DND-41 (cell line): Measurements from ENCODE around the gene OGFOD1.

Experiments
- ATAC-seq: fragments of 200-7000 bp; cut with Tn5 transposase; 3 replicates; pipeline ENCODE4 v1.9.1; 2021; ENCODE audit warnings: low read depth; ENCODE audit not compliant: insufficient read depth
- DNase-seq: peaks from one replicate; pipeline ENCODE4 v3.0.0-alpha.2; 2020
- H2AFZ ChIP-seq: 2 replicates; pipeline ENCODE4 v1.6.0; 2012; ENCODE audit warnings: low read depth, low read length
- H3K27ac ChIP-seq: 2 replicates; pipeline ENCODE4 v1.5.1; 2012; ENCODE audit warnings: low read length, inconsistent platforms
- H3K27me3 ChIP-seq: fragments of 200-600 bp; sonication (generic); 2 replicates; pipeline ENCODE4 v1.6.0; 2012; ENCODE audit warnings: low read length, mild to moderate bottlenecking, inconsistent platforms; ENCODE audit not compliant: insufficient read depth, poor library complexity
- H3K36me3 ChIP-seq: 2 replicates; pipeline ENCODE4 v1.5.1; 2012; ENCODE audit warnings: low read length, inconsistent platforms; ENCODE audit not compliant: insufficient read depth
- H3K4me1 ChIP-seq: 2 replicates; pipeline ENCODE4 v1.5.1; 2012; ENCODE audit warnings: mild to moderate bottlenecking, low read length; ENCODE audit not compliant: insufficient read depth
- H3K4me2 ChIP-seq: 2 replicates; pipeline ENCODE4 v1.6.0; 2012; ENCODE audit warnings: mild to moderate bottlenecking, moderate library complexity, low read length, inconsistent platforms; ENCODE audit not compliant: insufficient read depth
- H3K4me3 ChIP-seq, 2 experiments: fragments of 200-600 bp in 1 of 2; shearing (Covaris generic) in 1 of 2; 2 replicates each; pipeline ENCODE4 v1.5.1; 2012 to 2016; ENCODE audit warnings: inconsistent platforms in 2 of 2, low read length in 2 of 2, mild to moderate bottlenecking in 2 of 2, low read depth in 1 of 2, moderate library complexity in 1 of 2
- H3K79me2 ChIP-seq: 2 replicates; pipeline ENCODE4 v1.6.0; 2012; ENCODE audit warnings: low read length, inconsistent platforms; ENCODE audit not compliant: insufficient read depth
- H3K9ac ChIP-seq: 2 replicates; pipeline ENCODE4 v1.6.0; 2012; ENCODE audit warnings: low read depth, mild to moderate bottlenecking, inconsistent platforms, low read length, moderate library complexity
- H3K9me3 ChIP-seq: 2 replicates; pipeline ENCODE4 v1.5.1; 2012; ENCODE audit warnings: low read length, moderate library complexity, mild to moderate bottlenecking, inconsistent platforms; ENCODE audit not compliant: insufficient read depth, severe bottlenecking
- H4K20me1 ChIP-seq: 2 replicates; pipeline ENCODE4 v1.6.0; 2012; ENCODE audit warnings: low read length; ENCODE audit not compliant: insufficient read depth
- EZH2 ChIP-seq: IDR thresholded peaks from 3 replicates; pipeline ENCODE4 v1.6.1; 2012; ENCODE audit warnings: borderline replicate concordance, low read depth, mild to moderate bottlenecking, moderate library complexity, low read length, inconsistent platforms; ENCODE audit not compliant: severe bottlenecking
- TF ChIP-seq, protein P1 (sequence below): IDR thresholded peaks from 2 replicates; pipeline ENCODE4 v1.5.1; 2012; ENCODE audit warnings: borderline replicate concordance, low read length, moderate library complexity, mild to moderate bottlenecking; ENCODE audit not compliant: poor library complexity, severe bottlenecking; ENCODE audit errors: extremely low read depth

Gene OGFOD1

DNA sequence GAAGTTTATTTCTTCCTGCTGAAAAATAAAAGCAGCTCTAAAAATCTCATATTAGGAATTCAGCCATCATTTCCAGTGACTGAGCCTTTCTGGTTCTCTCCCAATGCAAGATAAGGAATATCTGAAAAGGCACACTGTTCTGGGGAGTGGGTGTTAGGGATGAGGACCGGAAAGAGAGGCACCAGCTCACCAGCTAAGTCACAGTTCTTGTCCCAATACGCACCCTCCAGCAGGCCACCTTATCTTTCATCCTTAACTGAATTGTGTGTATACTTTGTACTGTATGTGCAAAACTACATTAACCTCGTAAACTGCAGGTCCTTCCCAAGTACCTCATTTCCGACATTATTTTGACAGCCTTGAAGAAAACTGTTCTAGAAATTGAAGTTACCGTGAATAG lies 37.0 kb upstream of the OGFOD1 start:
- Histone ChIP-seq H2AFZ (no peak overlapping the region), H3K27ac (no peak overlapping the region), H3K9me3 (no peaks in the 10 kb centered on the region), H3K4me1 (no peaks in the 10 kb centered on the region), H3K4me3 (no peak overlapping the region), H3K9ac (no peak overlapping the region), H3K4me2 (no peak overlapping the region), H3K36me3 (peaks cover 39% of the 10 kb centered on the region), H3K79me2 (peaks cover 70% of the 10 kb centered on the region), H3K27me3 (no peaks in the 10 kb centered on the region), H4K20me1 (peaks cover 17% of the 10 kb centered on the region; the same call in 1 of the 2 replicates)
- no peak for ATAC-seq
- TF ChIP-seq EZH2: no peak
- TF ChIP-seq, protein P1, sequence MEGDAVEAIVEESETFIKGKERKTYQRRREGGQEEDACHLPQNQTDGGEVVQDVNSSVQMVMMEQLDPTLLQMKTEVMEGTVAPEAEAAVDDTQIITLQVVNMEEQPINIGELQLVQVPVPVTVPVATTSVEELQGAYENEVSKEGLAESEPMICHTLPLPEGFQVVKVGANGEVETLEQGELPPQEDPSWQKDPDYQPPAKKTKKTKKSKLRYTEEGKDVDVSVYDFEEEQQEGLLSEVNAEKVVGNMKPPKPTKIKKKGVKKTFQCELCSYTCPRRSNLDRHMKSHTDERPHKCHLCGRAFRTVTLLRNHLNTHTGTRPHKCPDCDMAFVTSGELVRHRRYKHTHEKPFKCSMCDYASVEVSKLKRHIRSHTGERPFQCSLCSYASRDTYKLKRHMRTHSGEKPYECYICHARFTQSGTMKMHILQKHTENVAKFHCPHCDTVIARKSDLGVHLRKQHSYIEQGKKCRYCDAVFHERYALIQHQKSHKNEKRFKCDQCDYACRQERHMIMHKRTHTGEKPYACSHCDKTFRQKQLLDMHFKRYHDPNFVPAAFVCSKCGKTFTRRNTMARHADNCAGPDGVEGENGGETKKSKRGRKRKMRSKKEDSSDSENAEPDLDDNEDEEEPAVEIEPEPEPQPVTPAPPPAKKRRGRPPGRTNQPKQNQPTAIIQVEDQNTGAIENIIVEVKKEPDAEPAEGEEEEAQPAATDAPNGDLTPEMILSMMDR: no peak
- DNase-seq: no peak

DNA sequence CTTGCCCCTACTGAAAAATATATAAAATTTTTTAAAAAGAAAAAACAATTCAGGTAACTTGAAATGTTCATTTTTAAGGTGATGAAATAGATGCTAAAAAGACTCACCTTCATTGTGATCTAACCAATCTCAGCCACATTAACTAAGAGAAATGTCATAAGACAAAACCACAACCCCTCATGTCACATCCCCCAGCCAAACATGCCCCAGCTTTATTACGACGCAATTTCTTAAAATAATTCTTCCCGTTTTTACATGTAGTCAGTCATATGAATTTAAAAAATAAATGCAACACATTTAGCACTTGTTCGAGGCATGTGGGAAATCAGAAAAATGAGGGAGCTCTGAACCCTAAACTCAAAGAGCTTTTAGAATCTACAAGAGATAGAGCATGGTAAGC lies 35.5 kb upstream of the OGFOD1 start:
- Histone ChIP-seq H3K9ac (no peak overlapping the region), H3K4me3 (no peak overlapping the region), H3K9me3 (no peaks in the 10 kb centered on the region), H3K27me3 (no peaks in the 10 kb centered on the region), H3K79me2 (peaks cover 84% of the 10 kb centered on the region), H3K27ac (no peak overlapping the region), H2AFZ (no peak overlapping the region), H3K4me1 (0 out of 2 replicates have a peak, but pooled peaks cover 3% of the 10 kb centered on the region), H4K20me1 (peaks cover 23% of the 10 kb centered on the region; the same call in 1 of the 2 replicates), H3K36me3 (peaks cover 30% of the 10 kb centered on the region), H3K4me2 (no peak overlapping the region)
- ATAC-seq (no peak), DNase-seq (no peak)
- TF ChIP-seq, protein P1: no peak
- no peak for TF ChIP-seq EZH2

DNA sequence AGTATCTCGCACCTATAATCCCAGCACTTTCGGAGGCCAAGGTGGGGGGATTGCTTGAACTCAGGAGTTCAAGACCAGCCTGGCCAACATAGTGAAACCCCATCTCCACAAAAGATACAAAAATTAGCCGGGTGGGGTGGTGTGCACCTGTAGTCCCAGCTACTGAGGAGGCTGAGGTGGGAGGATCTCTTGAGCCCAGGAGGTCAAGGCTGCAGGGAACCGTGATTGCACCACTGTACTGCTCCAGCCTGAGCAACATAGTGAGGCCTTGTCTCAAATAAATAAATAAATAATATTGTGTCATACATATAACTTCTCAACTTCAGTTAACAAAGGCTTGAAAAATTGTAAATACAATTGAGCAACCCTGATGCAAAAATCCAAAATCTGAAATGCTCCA lies 34.2 kb upstream of the OGFOD1 start:
- Histone ChIP-seq H2AFZ (no peak overlapping the region), H3K79me2 (peaks cover 93% of the 10 kb centered on the region), H3K4me1 (peaks cover 9% of the 10 kb centered on the region), H3K4me3 (no peak overlapping the region), H3K36me3 (peaks cover 17% of the 10 kb centered on the region), H3K9ac (no peak overlapping the region), H3K4me2 (no peak overlapping the region), H3K9me3 (no peaks in the 10 kb centered on the region), H3K27ac (no peak overlapping the region), H4K20me1 (peaks cover 33% of the 10 kb centered on the region; the same call in 1 of the 2 replicates), H3K27me3 (no peaks in the 10 kb centered on the region)
- ATAC-seq (no peak), DNase-seq (no peak)
- TF ChIP-seq EZH2: no peak
- TF ChIP-seq, protein P1: no peak
